GM21737 (cell line): Measurements from ENCODE around the gene KRT16.
"Not testable (repeated sequence)": the region's sequence is repeated elsewhere in the genome, so short reads cannot be mapped to it uniquely, and the experiment has no call there.

Experiments used
- ATAC-seq: cut with Tn5 transposase; IDR thresholded peaks from one replicate; pipeline ENCODE4 v1.9.1; 2021; ENCODE audit warnings: mild to moderate bottlenecking, moderate library complexity; ENCODE audit not compliant: unreplicated experiment

KRT16 gene

DNA sequence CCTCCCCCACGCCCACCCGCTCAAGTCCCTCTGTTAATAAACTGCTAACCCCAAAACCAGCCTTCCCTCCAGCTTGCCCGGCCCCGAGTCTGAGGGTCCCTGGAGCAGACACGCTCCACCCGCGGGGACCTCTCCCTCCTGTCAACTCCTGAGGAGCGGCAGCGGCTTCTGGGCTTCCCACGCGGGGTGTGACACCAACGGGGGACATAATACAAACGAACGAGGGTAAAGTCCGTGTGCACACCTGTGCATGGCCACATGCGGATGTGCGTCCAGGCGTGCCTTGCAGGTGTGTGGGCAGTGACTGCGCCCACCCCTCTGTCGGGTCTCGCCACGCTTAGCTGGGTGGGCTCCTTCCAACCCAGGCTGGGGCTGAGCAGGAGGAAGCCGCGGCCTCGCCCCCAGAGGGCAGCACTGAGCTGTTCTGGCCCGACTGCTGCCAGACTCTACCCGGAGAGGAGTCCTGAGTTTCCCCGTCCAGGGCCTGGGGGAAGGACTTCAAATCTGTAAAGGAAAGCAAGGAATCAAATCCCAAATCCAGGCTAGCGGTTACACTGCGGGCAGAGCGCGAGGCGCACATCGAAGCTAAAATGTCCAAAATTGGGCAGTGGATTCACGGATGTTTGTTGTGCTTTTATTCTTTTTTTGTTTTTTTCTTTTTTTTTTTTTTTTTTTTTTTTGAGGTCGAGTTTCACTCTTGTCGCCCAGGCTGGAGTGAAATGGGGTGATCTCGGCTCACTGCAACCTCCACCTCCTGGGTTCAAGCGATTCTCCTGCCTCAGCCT is 36.0 kb upstream of the KRT16 start:
- ATAC-seq = peak; percentile 77

GRCh38 chr17:41647940-41648410 is 35.4 kb upstream of the KRT16 start:
- ATAC-seq = no peak

DNA sequence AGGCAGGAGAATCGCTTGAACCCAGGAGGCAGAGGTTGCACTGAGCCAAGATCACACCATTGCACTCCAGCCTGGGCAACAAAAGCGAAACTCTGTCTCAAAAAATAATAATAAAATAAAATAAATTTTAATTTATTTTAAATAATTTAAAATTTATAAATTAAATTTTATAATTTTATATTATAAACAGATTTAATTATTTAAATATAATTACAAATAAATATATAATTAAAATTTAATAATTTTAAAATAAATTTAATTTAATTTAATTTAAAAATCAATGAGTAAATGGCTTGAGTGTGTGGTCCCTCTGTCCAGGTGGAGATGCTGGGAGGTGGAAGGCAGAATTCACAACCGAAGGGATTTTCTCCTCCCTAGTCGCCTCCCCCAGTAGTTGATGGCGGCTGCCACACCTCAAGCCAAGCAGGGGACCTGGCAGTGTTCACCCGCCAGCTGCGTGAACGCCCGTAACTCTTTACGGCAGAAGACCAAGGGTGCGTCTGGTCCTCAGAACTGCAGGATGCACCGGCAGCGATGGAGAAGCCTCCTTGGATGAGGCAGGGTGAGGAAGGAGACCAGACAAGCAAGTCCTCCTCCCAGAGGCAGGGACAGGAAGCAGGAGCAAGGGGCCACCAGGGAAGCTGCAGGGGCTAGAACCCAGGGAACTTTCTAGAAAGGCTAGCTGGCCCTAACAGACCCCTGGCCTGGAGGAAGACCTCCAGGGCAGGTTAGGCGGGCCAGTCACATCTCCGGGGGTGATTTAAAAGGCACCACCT is 34.7 kb upstream of the KRT16 start:
- no peak for ATAC-seq

GRCh38 chr17:41642252-41643156 is 29.9 kb upstream of the KRT16 start:
- no peak for ATAC-seq

GRCh38 chr17:41640596-41640995 is 28.0 kb upstream of the KRT16 start:
- ATAC-seq = not testable (repeated sequence)

DNA sequence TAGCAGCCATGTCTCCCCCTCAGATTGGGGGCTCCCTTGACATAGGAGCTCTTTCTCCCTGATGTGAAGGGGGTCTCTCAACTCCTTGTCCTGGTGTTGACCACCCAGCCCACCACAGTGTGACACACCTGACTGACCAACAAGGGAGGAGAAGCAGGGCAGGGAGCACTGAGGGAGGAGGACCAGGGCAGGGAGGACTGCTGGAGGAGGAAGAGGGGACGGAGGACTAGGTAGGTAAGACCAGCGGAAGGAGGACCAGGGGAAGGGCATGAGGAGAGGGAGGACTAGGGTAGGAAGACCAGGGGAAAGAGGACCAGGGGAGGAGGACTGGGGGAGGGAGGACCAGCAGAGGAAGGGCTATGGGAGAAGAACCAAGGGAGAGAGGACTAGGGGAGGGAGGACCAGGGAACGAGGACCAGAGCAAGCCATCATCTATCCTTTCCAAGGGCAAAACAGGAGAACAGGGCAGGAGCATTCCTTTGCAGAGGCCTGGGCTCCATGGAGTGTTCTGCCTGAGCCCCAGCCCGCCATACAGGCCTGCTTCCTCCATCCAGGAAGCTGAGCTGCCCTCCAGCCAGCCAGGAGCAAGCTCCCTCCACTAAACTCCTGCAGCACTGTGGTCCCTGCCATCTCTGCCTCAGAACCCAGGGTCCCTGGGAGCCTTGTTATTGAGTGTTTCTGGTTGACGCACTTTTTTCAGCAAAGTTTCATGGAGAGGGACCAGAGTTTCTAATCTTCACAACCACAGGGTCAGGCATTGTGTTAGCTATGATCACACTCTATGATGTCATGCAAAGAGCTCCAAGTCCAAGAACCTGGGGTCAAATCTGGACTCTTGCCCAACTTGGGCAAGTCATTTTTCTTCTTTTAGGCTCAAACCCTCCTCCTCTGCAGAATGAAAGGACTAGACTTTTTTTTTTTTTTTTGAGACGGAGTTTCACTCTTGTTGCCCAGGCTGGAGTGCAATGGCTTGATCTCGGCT is 27.2 kb upstream of the KRT16 start:
- ATAC-seq = no peak

GRCh38 chr17:41638941-41639340 is 26.4 kb upstream of the KRT16 start:
- no peak for ATAC-seq

DNA sequence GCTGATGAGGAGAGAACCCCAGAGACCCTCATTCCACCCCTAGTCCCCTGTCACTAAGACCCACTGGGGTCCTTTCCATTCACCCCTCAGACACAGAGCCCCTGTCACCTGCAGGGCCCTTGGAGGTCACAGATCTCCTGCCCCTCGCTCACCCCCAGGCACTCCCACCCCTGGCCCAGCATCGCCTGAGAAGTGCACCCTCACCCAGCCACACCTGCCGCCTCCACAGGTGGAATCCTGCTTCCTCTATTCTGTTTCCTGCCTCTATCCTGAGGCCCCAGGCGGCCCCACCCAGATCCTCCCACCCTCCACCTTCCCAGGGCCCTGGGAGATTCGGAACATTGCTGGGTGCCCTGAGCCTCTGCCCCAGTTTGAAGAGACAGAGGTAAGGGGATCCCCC is 25.6 kb upstream of the KRT16 start:
- no peak for ATAC-seq

DNA sequence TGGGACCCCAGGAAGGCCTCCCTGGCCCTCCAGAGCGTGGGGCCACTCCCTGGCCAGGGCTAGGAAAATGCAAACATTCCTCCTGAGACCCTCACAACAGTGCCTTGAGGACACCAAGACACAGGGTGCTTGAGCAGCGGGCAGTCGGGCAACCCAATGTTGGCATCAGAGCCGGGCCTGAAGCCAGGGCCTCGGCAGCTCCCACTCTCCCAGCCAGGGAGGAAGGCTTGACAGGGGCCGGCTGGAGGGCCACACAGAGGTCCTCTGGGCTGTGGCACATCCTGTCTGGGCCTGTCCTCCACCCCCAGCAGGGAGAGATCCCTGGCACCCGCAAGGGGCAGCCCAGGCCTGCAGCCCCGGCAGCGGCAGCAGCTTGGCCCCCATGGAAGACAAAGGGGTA is 24.1 kb upstream of the KRT16 start:
- no peak for ATAC-seq

DNA sequence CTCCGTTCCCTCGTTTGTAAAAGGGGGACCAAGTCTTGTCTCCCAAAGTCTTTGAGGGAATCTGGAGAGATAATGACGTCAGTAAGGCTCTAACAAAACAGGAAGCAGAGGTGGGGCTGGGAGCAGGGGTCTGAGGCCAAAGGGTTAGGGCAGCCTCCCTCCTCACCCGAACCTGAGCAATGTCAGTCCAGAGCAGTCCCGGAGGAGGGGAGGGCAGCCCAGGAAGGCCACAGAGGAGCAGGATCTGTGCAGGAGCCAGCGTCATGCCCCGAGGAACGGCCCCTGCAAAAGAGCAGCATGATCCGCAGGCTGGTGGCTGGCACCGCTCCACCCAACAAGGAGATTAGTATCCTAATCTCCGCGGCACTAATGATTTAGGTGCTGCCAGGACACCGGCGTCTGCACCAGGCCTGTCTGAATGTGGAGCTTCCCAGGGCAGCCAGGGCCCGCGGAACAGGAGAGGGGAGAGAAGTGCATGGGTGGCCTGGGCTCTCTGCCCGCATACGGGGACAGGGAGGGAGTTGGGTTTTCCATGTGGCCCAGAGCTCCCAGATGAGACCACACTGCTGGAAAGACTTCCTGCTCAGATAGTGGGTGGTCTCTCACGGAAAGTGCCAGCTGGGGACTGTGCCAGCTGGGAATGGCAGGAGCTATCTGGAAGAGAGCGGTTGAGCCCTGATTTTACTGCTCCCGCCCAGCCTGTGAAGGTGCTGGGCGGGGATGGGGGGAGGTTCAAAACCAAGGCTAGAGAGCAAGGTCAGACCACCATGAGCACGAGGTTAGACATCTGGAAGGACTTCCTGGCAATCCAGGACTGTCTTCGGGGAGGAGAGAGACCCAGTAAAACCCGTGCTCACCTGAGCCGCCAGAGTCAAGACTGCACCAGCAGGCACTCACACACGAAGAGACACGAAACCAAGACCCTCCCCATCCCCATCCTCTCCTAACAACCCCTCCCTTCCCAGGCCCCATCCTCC is 22.8 kb upstream of the KRT16 start:
- no peak for ATAC-seq

- no peak for ATAC-seq
Measured at GRCh38 chr17:41634639-41635038, 22.1 kb upstream of the KRT16 start.

DNA sequence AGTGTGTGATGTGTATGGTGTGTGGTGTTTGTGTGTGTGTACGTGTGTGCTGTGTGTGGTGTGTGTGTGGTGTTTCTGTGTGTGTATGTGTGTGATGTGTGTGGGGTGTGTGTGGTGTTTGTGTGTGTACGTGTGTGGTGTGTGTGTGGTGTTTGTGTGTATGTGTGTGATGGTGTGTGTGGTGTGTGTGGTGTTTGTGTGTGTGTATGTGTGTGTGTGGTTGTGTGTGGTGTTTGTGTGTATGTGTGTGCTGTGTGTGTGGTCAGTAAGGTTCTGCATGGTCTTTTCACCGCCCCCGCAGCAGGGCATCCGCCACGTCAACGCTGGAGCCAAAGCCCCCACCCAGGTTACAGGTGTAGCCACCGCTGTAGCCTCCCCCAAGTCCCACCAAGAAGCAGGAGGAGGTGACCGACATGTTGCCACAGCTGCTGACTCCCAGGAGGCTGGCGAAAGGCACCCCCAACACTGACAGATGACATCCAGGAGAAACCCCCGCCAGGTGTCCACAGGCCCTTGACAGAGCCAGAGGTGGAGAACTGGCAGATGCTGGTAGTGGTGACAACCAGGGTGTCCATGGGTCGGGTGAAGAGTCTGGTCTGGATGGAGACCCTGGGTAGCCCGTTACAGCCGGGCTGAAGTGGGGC is 21.1 kb upstream of the KRT16 start:
- ATAC-seq = no peak

DNA sequence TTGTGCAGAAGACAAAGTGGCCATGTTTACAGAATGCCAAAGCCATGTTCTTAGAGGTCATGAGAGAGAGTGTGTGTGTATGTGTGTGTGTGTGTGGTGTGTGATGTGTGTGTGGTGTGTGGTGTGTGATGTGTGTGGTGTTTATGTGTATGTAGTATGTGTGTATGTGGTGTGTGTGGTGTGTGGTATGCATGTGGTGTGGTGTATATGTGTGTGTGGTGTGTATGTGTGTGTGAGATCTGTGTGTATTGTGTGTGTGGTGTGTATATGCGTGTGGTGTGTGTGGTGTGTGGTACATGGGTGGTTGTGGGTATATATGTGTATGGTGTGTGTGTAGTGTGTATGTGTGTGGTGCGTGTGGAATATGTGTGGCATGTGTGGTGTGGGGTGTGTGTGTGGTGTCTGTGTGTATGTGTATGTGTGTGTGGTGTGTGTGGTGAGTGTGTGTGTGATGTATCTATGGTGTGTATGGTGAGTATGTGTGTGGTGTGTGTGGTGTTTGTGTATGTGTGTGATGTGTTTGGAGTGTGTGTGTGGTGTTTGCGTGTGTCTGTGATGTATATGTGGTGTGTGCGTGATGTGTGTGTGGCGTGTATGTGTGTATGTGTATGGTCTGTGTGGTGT is 20.0 kb upstream of the KRT16 start:
- no peak for ATAC-seq

DNA sequence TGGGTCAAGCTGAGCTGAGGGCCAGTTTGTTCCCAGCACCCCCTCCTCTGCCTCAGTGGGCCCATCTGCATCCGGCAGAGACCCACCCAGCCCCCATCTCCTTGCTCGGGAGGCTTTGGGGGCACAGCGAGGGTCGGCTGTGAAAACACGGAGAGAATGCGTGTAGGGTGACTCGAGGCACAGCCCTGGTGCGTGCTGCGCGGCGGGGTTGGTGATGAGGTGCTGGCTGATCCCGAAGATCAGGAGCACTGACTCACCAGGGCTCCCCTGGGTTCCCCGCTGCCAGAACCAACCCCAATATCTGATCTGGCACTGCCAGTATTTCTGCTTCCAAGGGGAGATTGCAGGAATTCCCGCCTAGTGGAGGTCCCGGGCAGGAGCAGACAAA is 19.3 kb upstream of the KRT16 start:
- ATAC-seq = no peak

DNA sequence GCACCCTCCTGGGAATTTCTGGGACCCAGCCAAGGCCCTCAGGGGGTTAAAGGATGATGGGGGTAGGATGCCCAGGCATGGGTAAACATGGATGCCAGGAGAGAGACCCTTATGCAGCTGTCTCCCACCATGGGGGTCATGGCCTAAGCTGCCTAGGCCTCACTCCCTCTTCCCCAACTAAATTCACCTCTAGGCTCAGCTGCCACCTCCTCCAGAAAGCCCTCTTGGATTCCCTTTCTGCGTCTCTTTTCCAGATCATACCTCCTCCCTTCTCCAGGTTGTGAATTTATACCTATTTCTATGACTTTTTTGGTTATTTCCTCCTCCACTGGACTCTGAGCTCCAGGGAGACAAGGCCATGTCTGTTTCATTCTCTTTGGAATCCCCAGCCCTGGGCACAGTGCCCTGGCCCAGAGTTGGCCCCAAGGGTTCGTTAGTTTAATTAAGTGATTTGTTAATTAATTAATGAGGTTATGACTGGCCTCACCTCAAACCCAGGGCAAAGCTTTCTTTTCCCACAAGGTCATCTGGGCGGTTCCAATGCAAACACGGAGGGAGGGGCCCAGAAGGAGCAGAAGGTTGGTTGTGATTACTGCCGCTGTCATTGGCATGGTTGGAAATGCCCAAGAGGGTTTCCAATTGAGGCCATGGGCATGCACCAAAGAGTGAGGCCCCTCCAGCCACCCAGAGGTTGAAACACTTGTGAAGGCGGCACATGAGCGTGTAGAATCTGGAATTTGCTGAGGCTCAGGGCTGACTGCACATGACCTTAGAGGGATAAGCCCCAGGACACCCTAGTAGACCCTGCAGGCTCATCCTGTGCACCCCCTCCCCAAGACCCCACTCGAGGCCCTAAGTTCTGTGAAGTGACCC is 18.7 kb upstream of the KRT16 start:
- no peak for ATAC-seq

GRCh38 chr17:41629826-41630670 is 17.5 kb upstream of the KRT16 start:
- ATAC-seq = no peak
